Activated T-cell treated with anti-CD3 and anti-CD28 coated beads, Interleukin-2, amount 50 U/mL, for 24 hours (primary cell): Measurements from ENCODE around the gene ALDH1A2.

ENCODE experiments used
- DNase-seq: peaks from one replicate; pipeline ENCODE4 v3.0.0-alpha.2; 2020
- H3K27ac Mint-ChIP-seq: 2 replicates; pipeline ENCODE4 v1.8.0; 2020; ENCODE audit warnings: mild to moderate bottlenecking, mixed read lengths
- H3K27me3 Mint-ChIP-seq: 2 replicates; pipeline ENCODE4 v1.8.0; 2020; ENCODE audit warnings: mixed read lengths
- H3K36me3 Mint-ChIP-seq: 2 replicates; pipeline ENCODE4 v1.8.0; 2020; ENCODE audit warnings: low read depth, mixed read lengths
- H3K4me1 Mint-ChIP-seq: 2 replicates; pipeline ENCODE4 v1.8.0; 2020; ENCODE audit warnings: low read depth, mixed read lengths
- H3K4me3 Mint-ChIP-seq: 2 replicates; pipeline ENCODE4 v1.8.0; 2020; ENCODE audit warnings: mild to moderate bottlenecking, moderate library complexity, mixed read lengths
- H3K9me3 Mint-ChIP-seq: 2 replicates; pipeline ENCODE4 v1.8.0; 2020; ENCODE audit warnings: mixed read lengths

Gene ALDH1A2

DNA sequence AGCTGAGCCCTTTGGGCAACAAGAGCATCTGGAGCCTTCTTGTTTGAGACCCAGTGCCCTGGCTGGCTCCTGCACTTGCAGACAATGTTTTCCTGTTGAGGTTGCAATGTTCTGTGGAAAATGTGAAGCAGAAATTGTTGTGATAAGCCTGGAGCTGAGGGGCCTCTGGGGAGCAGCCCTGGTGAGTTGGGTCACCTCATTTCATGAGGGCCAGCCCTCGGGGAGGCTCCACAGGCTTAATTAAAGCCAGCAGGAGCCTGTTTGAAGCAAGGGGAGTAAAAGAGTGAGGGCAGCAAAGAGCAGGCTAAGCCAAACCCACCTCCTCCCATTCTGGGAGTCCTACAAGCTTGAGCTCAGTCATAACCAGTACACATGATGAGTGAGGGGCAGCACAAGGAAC lies 154.3 kb downstream of the ALDH1A2 start:
- no peaks in the 10 kb centered on the region for H3K36me3 Mint-ChIP-seq
- H3K27ac Mint-ChIP-seq = no peak overlapping the region
- H3K9me3 Mint-ChIP-seq = no peaks in the 10 kb centered on the region
- H3K4me1 Mint-ChIP-seq = no peaks in the 10 kb centered on the region
- H3K27me3 Mint-ChIP-seq = peaks cover 21% of the 10 kb centered on the region
- no peak overlapping the region for H3K4me3 Mint-ChIP-seq
- no peak for DNase-seq

- Mint-ChIP-seq H3K4me1 (no peaks in the 10 kb centered on the region), H3K9me3 (no peaks in the 10 kb centered on the region), H3K36me3 (no peaks in the 10 kb centered on the region), H3K27me3 (peaks cover 26% of the 10 kb centered on the region), H3K27ac (no peak overlapping the region), H3K4me3 (no peak overlapping the region)
- DNase-seq = no peak
These were observed 154.8 kb downstream of the ALDH1A2 start for GRCh38 chr15:57910672-57911071.

DNA sequence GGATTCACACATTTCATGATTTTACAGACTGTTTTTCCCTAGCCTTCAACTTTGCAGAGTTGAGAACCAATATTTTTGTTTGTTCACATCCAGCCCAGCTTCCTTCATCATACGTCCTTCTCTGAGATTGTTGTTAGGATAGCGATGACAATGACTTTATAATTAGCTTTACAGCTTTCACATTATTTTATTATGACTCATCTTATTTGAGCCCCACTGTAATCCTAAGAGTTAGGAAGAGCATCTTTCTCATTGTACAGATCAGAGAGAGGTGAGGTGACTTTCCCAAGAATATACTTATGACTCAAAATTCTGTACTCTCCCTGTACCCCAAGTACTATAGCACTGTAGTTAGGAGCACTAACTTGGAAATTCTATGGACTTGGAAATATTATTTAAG lies 156.1 kb downstream of the ALDH1A2 start:
- H3K4me1 Mint-ChIP-seq = no peaks in the 10 kb centered on the region
- no peak overlapping the region for H3K4me3 Mint-ChIP-seq
- H3K27ac Mint-ChIP-seq = no peak overlapping the region
- H3K9me3 Mint-ChIP-seq = no peaks in the 10 kb centered on the region
- peaks cover 29% of the 10 kb centered on the region for H3K27me3 Mint-ChIP-seq
- no peak for DNase-seq
- no peaks in the 10 kb centered on the region for H3K36me3 Mint-ChIP-seq

- Mint-ChIP-seq H3K27me3 (peaks cover 32% of the 10 kb centered on the region), H3K4me1 (no peaks in the 10 kb centered on the region), H3K36me3 (no peaks in the 10 kb centered on the region), H3K4me3 (no peak overlapping the region), H3K9me3 (no peaks in the 10 kb centered on the region), H3K27ac (no peak overlapping the region)
- DNase-seq = no peak
These were observed 161.9 kb downstream of the ALDH1A2 start for GRCh38 chr15:57903626-57904025.
